Esophagus muscularis mucosa (tissue), 4 donors: Measurements from ENCODE around the gene TAF5L. TPM values are rescaled to one million over a fixed set of nuclear protein-coding genes. Genes with fewer than 3 reads are reported as not detected.

Experiments used
- DNase-seq: peaks from one replicate; pipeline ENCODE4 v3.0.0-alpha.2; 2017; ENCODE audit errors: extremely low spot score
- H3K27ac ChIP-seq, 4 donors: fragments of 200-600 bp; sonication (generic); replicated peaks in 1 of 4; 1 replicate in 3 of 4; 2 replicates in 1 of 4; pipeline ENCODE4 v1.5.1; 2016 to 2019; ENCODE audit warnings: mild to moderate bottlenecking in 1 of 4
- H3K27me3 ChIP-seq, 4 donors: fragments of 200-600 bp; sonication (generic); one replicate each; pipeline versions ENCODE4 v1.5.1 to v1.6.0; 2016 to 2019
- H3K36me3 ChIP-seq, 4 donors: fragments of 200-600 bp; sonication (generic); one replicate each; pipeline ENCODE4 v1.5.1; 2016 to 2019
- H3K4me1 ChIP-seq, 4 donors: fragments of 200-600 bp; sonication (generic); one replicate each; pipeline ENCODE4 v1.5.1; 2016 to 2019
- H3K4me3 ChIP-seq, 4 donors: fragments of 200-600 bp; sonication (generic); 1 replicate in 2 of 4; 2 replicates in 2 of 4; pipeline ENCODE4 v1.5.1; 2016 to 2019; ENCODE audit warnings: mild to moderate bottlenecking in 4 of 4, moderate library complexity in 1 of 4
- H3K9me3 ChIP-seq, 4 donors: fragments of 200-600 bp; sonication (generic); 1 replicate in 3 of 4; 2 replicates in 1 of 4; pipeline ENCODE4 v1.5.1; 2016 to 2019
- CTCF ChIP-seq, 3 experiments: fragments of 200-600 bp in 2 of 3; fragments of 450-650 bp in 1 of 3; sonication (generic) in 2 of 3; IDR thresholded peaks; one replicate each; pipeline ENCODE4 v1.5.1; 2017 to 2019; ENCODE audit warnings: antibody characterized with exemption in 3 of 3, mild to moderate bottlenecking in 2 of 3, moderate library complexity in 1 of 3
- EP300 ChIP-seq: sonication (generic); formaldehyde crosslinking; IDR thresholded peaks from one replicate; pipeline ENCODE4 v1.6.1; 2017; ENCODE audit warnings: antibody characterized with exemption
- POLR2A ChIP-seq: fragments of 450-650 bp; IDR thresholded peaks from one replicate; pipeline ENCODE4 v1.6.1; 2017; ENCODE audit warnings: antibody characterized with exemption, moderate library complexity, mild to moderate bottlenecking, low read depth
- POLR2AphosphoS5 ChIP-seq, 2 donors: sonication (generic); formaldehyde crosslinking; IDR thresholded peaks; one replicate each; pipeline ENCODE4 v1.6.1; 2017; ENCODE audit warnings: antibody characterized with exemption in 2 of 2
- whole genome bisulfite sequencing: methylation state at CpG from one replicate; pipeline ENCODE4 v1.1.5; 2018; 5-methylcytosine and 5-hydroxymethylcytosine counted together
- intact Hi-C: fragments of 100-400 bp; cut with DNase I; formaldehyde crosslinking; loops from one replicate; pipeline ENCODE4 v1.15.1; 2023
- total RNA-seq, 4 donors: library from RNA; depleted of rRNA; stranded (reverse); fragments of >200 nt; gene quantifications; one replicate each; pipeline versions ENCODE4 v1.1.0 to v1.2.1, GENCODE V29; 2016

TAF5L gene
- total RNA-seq, 4 donors from 2014 or later, result 18.7 to 29.6 (median 23.4) TPM

DNA sequence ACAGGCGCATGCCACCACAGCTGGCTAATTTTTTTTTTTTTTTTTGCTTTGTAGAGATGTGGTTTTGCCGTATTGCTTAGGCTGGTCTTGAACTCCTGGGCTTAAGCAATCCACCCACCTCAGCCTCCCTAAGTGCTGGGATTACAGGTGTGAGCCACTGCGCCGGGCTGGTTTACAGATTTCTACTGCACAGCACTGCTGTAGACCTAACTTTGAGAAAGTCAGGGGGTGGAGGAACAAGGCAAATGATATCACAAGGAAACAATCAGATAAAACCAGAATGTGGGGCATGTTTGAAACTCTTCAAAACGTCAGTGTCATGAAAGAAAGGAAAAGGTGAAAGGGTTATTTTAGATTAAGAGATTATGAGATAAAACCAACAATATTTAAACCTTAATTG, 45.4 kb upstream of the TAF5L start:
- Histone ChIP-seq H3K4me3 (no peak overlapping the region), H3K9me3 (no peaks in the 10 kb centered on the region), H3K27ac (no peak overlapping the region), H3K4me1 (peaks cover 0 to 10% (median 3%) of the 10 kb centered on the region in 4 donors), H3K36me3 (no peaks in the 10 kb centered on the region), H3K27me3 (no peaks in the 10 kb centered on the region)
- DNase-seq, result no peak
- TF ChIP-seq POLR2A (no peak), POLR2AphosphoS5 (IDR thresholded peaks at IDR 0.05) (no peak)
- intact Hi-C loops, result no loop called here
- 90% methylated on average over 5 of the region's 5 CpGs for WGBS

DNA sequence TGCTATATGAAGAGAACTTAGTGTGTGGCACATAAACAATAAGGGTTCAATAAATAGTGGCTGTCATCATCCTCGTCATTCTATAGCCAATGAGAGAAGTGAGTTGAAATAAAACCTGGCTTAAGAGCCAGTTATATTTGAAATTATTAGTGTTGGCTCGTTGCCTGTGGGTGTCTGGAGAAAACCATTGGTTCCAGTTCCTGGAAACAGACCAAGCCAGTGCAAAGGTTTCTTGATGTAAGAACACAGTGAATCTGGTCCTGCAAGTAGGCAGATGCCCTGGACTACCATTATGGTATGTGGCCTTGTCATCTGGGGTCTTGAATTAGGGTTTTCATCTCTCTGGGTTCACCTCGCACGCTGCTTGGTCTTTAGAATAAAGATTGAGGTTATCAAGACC, 43.4 kb upstream of the TAF5L start:
- intact Hi-C loops, result loop anchor here (10.0 kb wide), 1 partner anchor 395 kb away; the partner anchor contains the start of gene GALNT2
- H3K27ac ChIP-seq, result no peak overlapping the region
- no peaks in the 10 kb centered on the region for H3K9me3 ChIP-seq
- H3K36me3 ChIP-seq, result no peaks in the 10 kb centered on the region
- WGBS, result 78% methylated on average over 4 of the region's 4 CpGs
- DNase-seq, result no peak
- TF ChIP-seq POLR2AphosphoS5 (IDR thresholded peaks at IDR 0.05) (no peak), CTCF (IDR thresholded peaks at IDR 0.05) (no peak), POLR2A (no peak), EP300 (no peak)
- peaks cover 0 to 15% (median 7%) of the 10 kb centered on the region in 4 donors for H3K4me1 ChIP-seq
- H3K4me3 ChIP-seq, result no peak overlapping the region
- H3K27me3 ChIP-seq, result no peaks in the 10 kb centered on the region

DNA sequence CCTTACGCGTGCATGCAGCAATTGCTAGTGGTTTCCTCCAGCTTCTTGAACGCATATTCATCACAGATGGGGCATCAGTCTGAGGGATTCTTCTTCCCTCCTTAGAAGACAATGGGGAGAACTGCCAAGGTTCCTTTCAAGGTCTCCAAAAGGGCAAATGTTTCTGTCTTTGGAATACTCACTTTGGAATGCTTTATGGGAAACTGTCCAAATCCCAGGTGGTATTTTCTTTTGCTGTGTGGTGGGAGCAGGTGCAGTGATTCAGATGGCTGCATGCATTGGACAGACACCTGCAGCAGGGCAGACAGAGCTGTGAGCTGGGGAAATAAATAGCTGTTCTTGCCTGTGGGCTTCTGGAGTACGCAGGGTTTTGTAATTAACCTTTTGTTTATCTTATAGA, 40.7 kb upstream of the TAF5L start:
- Histone ChIP-seq H3K36me3 (peaks cover 0 to 4% (median 0%) of the 10 kb centered on the region in 4 donors), H3K9me3 (no peaks in the 10 kb centered on the region), H3K4me3 (no peak overlapping the region), H3K27ac (no peak overlapping the region), H3K27me3 (no peaks in the 10 kb centered on the region), H3K4me1 (peaks cover under 1 to 26% (median 15%) of the 10 kb centered on the region in 4 donors)
- DNase-seq, result no peak
- intact Hi-C loops, result loop anchor here (10.0 kb wide), 1 partner anchor 398 kb away; the partner anchor contains the start of gene GALNT2
- TF ChIP-seq CTCF (IDR thresholded peaks at IDR 0.05) (no peak), POLR2A (no peak), EP300 (no peak), POLR2AphosphoS5 (IDR thresholded peaks at IDR 0.05) (no peak)
- WGBS, result 95% methylated on average over 4 of the region's 4 CpGs

GRCh38 chr1:229665912-229666558, 40.1 kb upstream of the TAF5L start:
- Histone ChIP-seq H3K4me3 (no peak overlapping the region), H3K27me3 (no peaks in the 10 kb centered on the region), H3K36me3 (peaks cover 0 to 4% (median 0%) of the 10 kb centered on the region in 4 donors), H3K27ac (no peak overlapping the region), H3K9me3 (no peaks in the 10 kb centered on the region), H3K4me1 (peaks cover 4 to 31% (median 21%) of the 10 kb centered on the region in 4 donors)
- intact Hi-C loops, result loop anchor here (10.0 kb wide), 1 partner anchor 399 kb away; the partner anchor contains the start of gene GALNT2
- TF ChIP-seq POLR2AphosphoS5 (IDR thresholded peaks at IDR 0.05) (no peak), EP300 (no peak), POLR2A (no peak), CTCF (IDR thresholded peaks at IDR 0.05) (no peak)
- WGBS, result 72% methylated on average over 6 of the region's 7 CpGs
- no peak for DNase-seq

GRCh38 chr1:229664133-229664689, 38.3 kb upstream of the TAF5L start:
- no peaks in the 10 kb centered on the region for H3K9me3 ChIP-seq
- H3K4me1 ChIP-seq, result peaks cover 4 to 34% (median 21%) of the 10 kb centered on the region in 4 donors
- TF ChIP-seq CTCF (IDR thresholded peaks at IDR 0.05) (no peak), POLR2AphosphoS5 (IDR thresholded peaks at IDR 0.05) (no peak), POLR2A (no peak), EP300 (no peak)
- intact Hi-C loops, result loop anchor here (10.0 kb wide), 1 partner anchor 401 kb away; the partner anchor contains the start of gene GALNT2
- no peak overlapping the region for H3K27ac ChIP-seq
- H3K27me3 ChIP-seq, result no peaks in the 10 kb centered on the region
- no peak for DNase-seq
- H3K4me3 ChIP-seq, result no peak overlapping the region
- WGBS, result 69% methylated on average over 9 of the region's 9 CpGs
- peaks cover 3 to 12% (median 7%) of the 10 kb centered on the region in 4 donors for H3K36me3 ChIP-seq
